ENCODE measurements around the gene EDN1.

GRCh38 chr6:12314751-12315150 lies 24.6 kb downstream of the EDN1 start:
- no peak for TF ChIP-seq SREBF2 (IDR thresholded peaks at IDR 0.05; ENCODE audit: low read length)
- TF ChIP-seq CTCF (IDR thresholded peaks at IDR 0.05 in 2 of 3, conservative IDR thresholded peaks at IDR 0.05 in 1 of 3; ENCODE audit: control insufficient read depth in 2 of 3, extremely low read depth in 1 of 3, insufficient read depth in 1 of 3, low read depth in 3 of 3, low read length in 3 of 3): no peak
- no peak for TF ChIP-seq TARDBP (IDR thresholded peaks at IDR 0.05; ENCODE audit: borderline replicate concordance)
- TF ChIP-seq POLR2AphosphoS5 (IDR thresholded peaks at IDR 0.05; ENCODE audit: low read length): no peak
- no peak for TF ChIP-seq HDAC2 (IDR thresholded peaks at IDR 0.05)
- no peak for TF ChIP-seq SPI1 (IDR thresholded peaks at IDR 0.05; ENCODE audit: borderline replicate concordance, insufficient read depth, low read depth, low read length)
- TF ChIP-seq EZH2 (IDR thresholded peaks at IDR 0.05; ENCODE audit: borderline replicate concordance, control insufficient read depth, low read depth, low read length): no peak
- TF ChIP-seq E4F1 (IDR thresholded peaks at IDR 0.05; ENCODE audit: borderline replicate concordance, partially characterized antibody): no peak
